SK-N-DZ (cell line): ENCODE results near the gene SLC39A12.

Source experiments
- DNase-seq: peaks from one replicate; pipeline ENCODE4 v3.0.0-alpha.2; 2015; ENCODE audit warnings: low spot score

SLC39A12 gene

DNA sequence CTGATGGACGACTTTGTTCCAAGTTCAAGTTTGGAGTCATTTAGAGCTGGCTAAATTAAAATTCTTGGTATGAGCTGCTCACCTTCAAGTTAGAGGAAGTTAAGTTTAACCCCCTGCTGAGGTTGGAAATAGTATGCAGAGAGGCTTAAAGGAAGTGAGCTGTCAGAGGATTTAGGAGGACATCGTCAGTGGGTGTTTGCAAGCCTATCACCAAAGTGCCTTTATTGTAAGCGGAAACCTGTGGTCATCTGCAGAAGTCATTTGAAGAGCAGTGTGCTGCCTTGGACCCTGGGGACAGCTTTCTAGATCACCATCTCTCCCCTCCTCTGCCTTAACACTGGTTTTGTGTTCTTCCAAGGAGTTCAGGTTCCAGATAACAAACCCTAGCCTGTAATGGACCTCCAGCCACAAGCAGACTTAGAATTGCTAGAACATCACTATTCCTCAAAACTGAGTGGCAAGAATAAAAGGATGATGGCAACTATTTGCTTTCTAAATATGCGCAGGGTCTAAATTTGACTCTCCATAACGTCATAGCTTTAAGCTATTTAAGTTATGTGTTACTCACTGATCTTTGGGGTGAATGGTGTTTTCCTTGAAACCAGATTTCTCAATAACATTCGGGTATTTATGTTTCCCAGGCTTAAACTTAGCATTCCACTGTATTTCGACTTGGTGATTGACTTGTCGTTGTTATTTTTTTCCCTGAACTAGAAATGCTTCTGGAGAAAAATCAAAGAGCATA is 93.4 kb downstream of the SLC39A12 start:
- DNase-seq = no peak

GRCh38 chr10:18056583-18056982 is 104.9 kb downstream of the SLC39A12 start:
- no peak for DNase-seq

GRCh38 chr10:18059826-18060559 is 108.3 kb downstream of the SLC39A12 start:
- no peak for DNase-seq

DNA sequence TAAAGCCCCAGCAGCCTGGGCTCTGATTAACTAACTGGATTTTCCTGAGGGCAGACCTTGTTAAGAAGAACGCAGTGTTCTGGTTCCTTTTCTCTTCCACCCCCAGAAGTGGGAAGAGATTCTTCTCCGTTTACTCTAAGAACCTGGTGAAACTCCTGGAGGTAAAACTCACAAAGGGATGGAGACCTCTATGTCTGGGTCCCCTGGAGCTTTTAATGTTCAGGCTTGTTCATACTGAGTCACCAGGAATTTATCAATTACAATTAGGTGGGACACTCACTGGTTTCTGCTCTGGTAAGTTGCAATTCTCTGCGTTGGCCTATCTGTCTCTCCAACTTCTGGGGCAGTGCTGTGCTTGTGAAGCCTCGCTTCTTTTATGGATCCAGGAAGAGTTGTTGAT is 115.2 kb downstream of the SLC39A12 start:
- DNase-seq = no peak

GRCh38 chr10:18068401-18068800 is 116.7 kb downstream of the SLC39A12 start:
- no peak for DNase-seq

- DNase-seq = no peak
These were observed 119.9 kb downstream of the SLC39A12 start for GRCh38 chr10:18071591-18071990.

- no peak for DNase-seq
These were observed 121.6 kb downstream of the SLC39A12 start for GRCh38 chr10:18073314-18073713.

GRCh38 chr10:18075881-18076280 is 124.2 kb downstream of the SLC39A12 start:
- DNase-seq = no peak

GRCh38 chr10:18079665-18080295 is 128.1 kb downstream of the SLC39A12 start:
- no peak for DNase-seq

- DNase-seq = no peak
These were observed 130.7 kb downstream of the SLC39A12 start for GRCh38 chr10:18082381-18082780.

GRCh38 chr10:18085855-18086254 is 134.1 kb downstream of the SLC39A12 start:
- no peak for DNase-seq

GRCh38 chr10:18086746-18087145 is 135.0 kb downstream of the SLC39A12 start:
- DNase-seq = no peak

DNA sequence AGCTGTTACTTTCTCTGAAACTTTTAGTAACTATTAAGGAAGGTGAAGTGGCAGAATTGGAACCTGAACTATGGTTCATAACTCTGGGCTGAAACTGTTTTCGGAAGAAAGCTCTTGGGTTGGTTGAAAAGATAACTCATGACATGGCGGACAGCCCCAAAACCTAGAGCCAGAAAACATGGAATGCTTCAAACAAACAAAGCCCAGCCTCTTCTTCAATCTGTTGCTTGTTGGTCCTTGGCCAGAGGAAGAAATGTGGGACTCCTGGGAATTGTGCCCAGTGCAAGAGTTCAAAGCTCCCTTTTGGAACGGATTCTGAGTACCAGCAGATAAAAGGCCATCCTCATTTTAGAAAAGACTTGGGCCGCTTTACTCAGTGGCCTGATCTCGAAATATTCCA is 135.6 kb downstream of the SLC39A12 start:
- DNase-seq = no peak
